ENCODE data around the gene PKD2L2.
"Not testable (repeated sequence)": the region's sequence is repeated elsewhere in the genome, so short reads cannot be mapped to it uniquely, and the experiment has no call there.

Gene PKD2L2

DNA sequence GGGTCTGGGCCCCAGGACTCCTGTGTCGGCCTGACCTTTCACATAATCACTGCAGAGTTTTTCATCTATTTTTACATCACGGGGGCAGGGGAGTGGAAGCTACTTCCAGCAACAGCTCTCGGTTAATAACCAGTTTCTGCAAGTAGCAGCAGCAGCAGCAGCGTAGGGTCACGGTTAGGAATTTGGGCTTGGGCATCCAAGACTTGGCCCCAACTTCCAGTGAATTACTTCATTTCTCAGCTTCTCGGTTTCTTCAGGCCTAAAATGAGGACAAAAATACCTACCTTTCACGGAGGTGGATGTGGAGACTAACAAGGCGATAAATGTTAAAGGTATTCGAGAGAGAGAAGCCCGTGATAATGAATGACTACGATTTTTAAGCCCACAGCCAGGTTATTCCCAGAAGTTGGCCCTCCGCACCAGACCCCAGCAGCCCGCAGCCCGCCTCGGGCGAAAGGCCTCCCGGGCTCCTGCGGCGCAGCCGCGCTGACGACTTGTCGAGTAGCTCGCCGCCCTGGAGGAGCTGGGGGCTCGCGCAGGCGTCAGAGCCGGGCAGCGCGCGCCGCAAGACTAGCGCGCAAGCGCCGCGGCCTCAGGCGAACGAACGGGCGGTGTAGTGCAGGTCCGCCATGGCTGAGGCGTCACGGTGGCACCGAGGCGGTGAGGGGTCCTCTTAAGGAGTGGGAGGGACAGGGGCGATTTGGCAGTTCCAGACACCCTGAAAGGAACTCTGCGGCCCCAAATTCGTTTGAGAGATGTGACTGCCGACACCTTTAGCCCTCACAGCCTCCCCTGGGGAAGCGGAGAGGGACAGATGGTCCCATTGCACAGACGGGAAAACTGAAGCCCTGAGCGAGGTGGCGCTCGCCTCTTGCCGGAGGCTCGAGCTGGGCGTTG lies at the start of gene PKD2L2:
TSS of gene PKD2L2 (plus strand) at position 595 of the 897 bp plus-strand sequence. CDS start at position 630, 35 bp downstream.
- peak; percentile 61 to 75 for DNase-seq (ENCODE audit: low read depth in 1 of 2, low spot score in 1 of 2)

GRCh38 chr5:137842296-137842695 lies 47.0 kb upstream of the PKD2L2 start:
- DNase-seq (ENCODE audit: low read depth in 1 of 2, low spot score in 1 of 2), result no peak

- no peak for DNase-seq (ENCODE audit: low read depth in 1 of 2, low spot score in 1 of 2)
Measured at GRCh38 chr5:137843676-137844299, 45.5 kb upstream of the PKD2L2 start.

DNA sequence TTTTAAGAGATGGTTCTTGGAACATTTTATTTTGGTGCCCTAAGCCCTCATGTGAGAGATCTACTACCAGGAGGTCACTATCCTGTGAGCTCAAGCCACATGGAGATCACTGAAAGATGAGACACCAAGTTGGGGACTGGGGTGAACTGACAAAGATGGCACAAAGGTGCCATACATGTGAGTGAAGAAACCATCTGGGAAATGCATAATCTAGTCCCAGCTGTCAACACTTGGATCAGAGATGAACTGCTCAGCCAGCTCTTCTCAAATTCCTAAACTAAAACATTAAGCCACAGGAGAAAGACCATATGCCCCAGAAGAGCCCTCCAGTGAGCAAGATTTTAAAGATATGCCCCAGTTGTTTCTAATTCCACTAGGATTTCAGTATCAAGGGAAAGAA lies 43.8 kb upstream of the PKD2L2 start:
- no peak for DNase-seq (ENCODE audit: low read depth in 1 of 2, low spot score in 1 of 2)

DNA sequence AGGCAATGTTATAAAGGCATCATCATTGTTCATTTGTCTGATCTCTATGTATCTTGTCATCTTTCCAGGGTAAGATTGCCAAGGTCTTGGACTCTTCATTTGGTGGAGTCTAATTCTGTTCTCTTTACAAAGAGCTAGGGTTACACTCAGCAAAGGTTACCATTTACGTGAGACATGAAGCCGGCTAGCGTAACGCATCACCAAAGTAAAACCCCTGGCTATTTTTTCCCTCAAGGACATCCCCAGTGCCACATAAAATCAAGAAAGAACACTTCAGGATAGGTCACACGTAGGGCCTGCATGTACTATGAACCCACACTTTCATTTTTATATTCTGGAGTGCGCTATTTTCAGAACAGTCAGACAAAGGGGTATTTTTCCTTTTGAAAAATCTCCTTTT lies 41.6 kb upstream of the PKD2L2 start:
- DNase-seq (ENCODE audit: low read depth in 1 of 2, low spot score in 1 of 2), result no peak

DNA sequence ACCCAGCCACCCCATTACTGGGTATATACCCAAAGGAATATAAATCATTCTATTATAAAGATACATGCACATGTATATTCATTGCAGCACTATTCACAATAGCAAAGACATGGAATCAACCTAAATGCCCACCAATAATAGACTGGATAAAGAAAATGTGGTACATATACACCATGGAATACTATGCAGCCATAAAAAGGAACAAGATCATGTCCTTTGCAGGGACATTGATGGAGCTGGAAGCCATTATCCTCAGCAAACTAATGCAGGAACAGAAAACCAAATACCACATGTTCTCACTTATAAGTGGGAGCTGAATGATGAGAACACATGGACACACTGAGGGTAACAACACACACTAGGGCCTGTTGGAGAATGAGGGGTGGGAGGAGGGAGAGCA lies 36.1 kb upstream of the PKD2L2 start:
- not testable (repeated sequence) for DNase-seq (ENCODE audit: low read depth in 1 of 2, low spot score in 1 of 2)

DNA sequence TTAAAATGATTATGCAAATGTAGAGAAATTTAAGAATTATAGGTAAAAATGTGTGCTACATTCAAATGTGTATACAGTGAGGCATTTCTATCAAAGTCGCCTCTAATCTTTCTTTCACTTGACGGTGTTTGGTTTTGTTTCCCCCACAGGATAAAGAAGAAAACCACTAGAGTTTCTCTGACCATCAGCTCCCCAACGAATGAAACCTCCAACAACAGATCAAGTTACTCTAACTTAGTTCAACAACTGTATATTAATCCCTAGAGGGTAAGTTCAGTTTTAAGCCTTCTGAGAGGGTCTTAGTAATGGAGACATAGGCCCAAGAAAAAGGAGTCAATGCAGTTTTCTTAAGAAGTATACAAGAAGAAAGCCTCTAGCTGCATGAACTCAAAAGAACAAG lies 33.1 kb upstream of the PKD2L2 start:
- DNase-seq (ENCODE audit: low read depth in 1 of 2, low spot score in 1 of 2), result no peak

GRCh38 chr5:137856916-137857862 lies 32.1 kb upstream of the PKD2L2 start:
- no peak for DNase-seq (ENCODE audit: low read depth in 1 of 2, low spot score in 1 of 2)

GRCh38 chr5:137858223-137858916 lies 30.9 kb upstream of the PKD2L2 start:
- no peak for DNase-seq (ENCODE audit: low read depth in 1 of 2, low spot score in 1 of 2)

GRCh38 chr5:137858954-137859353 lies 30.3 kb upstream of the PKD2L2 start:
- DNase-seq (ENCODE audit: low read depth in 1 of 2, low spot score in 1 of 2), result no peak

DNA sequence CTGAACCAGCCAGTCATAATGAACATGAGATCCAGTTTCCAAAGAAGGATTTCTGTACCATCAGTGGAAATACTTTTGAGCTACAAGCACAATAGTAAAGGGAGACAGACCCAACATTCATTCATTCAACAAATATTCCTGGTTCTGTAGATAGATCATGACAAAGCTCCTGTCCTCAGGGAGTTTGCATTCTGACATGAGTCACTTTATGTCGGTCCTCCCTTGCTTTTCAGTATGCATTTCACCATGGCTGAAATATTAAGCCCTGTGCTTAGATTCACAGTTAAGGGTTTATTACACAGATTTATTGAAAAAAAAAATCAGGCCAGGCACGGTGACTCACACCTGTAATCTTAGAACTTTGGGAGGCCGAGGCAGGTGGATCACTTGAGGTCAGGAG lies 27.0 kb upstream of the PKD2L2 start:
- no peak for DNase-seq (ENCODE audit: low read depth in 1 of 2, low spot score in 1 of 2)

DNA sequence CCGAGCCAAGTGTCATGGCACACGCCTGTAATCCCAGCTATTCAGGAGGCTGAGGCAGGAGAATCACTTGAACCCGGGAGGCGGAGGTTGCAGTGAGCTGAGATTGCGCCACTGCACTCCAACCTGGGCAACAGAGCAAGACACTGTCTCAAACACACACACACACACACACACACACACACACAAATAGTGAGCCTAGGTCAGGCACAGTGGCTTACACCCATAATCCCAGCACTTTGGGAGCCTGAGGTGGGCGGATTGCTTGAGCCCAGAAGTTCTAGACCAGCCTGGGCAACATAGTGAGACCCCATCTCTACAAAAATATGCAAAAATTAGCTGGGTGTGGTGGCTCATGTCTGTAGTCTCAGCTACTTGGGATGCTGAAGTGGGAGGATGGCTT lies 25.6 kb upstream of the PKD2L2 start:
- DNase-seq (ENCODE audit: low read depth in 1 of 2, low spot score in 1 of 2), result not testable (repeated sequence)

DNA sequence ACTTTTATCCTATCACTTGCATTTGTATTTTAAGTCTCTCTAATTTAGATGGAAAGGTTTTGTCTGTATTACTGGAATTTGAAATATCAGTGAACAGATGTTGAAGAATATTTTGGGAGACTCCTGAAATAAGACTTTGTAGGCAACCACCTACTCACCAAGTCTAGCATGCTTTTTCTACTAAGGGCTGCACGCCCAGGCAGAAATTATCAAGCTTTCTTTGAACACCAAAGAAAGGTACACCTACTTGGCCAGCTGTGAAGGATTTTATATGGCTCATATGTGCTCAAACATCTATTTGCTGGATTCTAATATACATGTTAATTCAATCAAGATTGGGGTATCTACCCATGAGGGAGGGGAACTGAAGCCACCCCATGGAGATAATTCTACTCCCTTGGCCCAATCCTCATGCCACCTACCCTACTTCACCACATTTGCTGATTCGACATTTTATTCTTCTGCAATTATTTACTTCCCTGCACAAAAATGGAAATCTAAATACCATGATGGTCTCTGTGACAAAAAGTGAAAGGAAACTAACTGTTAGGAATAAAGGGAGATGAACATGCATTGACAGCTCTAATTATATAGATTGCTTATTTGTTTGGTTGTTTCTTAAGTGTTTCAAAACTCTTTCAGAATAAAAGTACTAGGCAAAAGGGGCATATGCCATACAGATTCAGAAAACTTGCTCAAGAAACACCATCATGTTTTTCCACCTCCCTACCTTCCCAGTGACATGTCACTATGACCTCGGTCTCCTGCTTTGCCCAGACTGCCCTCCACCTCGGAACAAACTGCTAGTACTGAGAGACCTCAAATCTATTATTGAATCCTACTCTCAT lies 22.5 kb upstream of the PKD2L2 start:
- no peak for DNase-seq (ENCODE audit: low read depth in 1 of 2, low spot score in 1 of 2)

DNA sequence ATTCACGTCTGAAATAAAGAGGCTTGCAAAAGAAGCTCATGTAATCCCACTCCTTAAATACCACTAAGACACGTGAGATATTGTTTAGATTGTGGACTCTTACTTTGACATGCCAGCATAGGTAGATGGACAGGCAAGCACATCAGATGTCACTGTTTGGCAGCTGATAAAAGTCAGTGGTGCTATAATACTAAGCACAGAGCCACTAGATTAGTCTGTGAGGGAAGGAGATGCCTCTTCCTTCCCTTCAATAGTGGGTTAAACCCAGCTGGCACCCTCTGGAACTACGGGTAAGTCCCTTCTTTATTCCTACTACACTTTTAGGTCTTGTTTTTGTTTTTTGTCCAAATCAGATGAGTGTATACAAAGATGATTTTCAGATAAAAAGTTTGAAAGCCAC lies 21.6 kb upstream of the PKD2L2 start, which contains the start of gene MYOT:
TSS of gene MYOT (plus strand) at position 197 of the 400 bp plus-strand sequence. CDS start 2,792 bp downstream, outside the sequence.
- no peak for DNase-seq (ENCODE audit: low read depth in 1 of 2, low spot score in 1 of 2)

GRCh38 chr5:137870647-137871339 lies 18.5 kb upstream of the PKD2L2 start:
- no peak for DNase-seq (ENCODE audit: low read depth in 1 of 2, low spot score in 1 of 2)

DNA sequence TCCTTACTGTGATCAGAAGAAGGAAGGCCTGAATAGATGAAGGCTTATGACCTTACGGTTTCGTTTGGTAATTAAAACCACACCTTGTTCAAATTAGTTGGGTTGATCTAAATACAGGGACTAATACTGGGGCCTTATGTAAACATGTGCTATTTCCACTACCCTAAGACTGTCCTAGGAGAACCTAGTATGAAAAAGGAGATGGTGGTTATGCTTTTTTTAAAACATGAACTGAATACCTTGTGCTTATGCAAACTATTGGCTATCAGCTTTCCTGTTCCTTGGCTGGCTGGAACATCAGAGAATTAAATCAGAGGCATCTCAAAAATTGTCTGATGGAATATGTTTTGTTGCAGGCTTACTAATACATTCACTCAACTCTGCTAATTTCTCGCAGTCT lies 17.7 kb upstream of the PKD2L2 start:
- DNase-seq (ENCODE audit: low read depth in 1 of 2, low spot score in 1 of 2), result no peak

GRCh38 chr5:137872466-137872865 lies 16.8 kb upstream of the PKD2L2 start:
- no peak for DNase-seq (ENCODE audit: low read depth in 1 of 2, low spot score in 1 of 2)

DNA sequence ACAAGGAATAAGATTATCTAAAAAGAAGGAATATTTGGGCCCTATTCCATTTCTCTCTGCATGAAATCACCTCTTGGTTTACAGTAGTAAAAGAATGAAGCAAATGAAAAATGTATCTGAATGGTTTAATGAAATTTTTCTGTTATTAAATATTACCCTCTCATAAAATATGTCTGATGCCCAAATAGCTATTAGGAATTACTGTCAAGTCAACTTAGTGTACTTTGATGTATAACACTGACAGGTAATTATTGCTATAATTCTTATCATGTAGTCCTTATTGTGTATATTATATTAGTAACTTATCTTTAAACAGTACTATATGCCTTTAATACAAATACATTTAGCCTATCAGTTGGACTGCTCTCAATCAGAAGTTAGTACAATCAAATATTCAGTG lies 13.2 kb upstream of the PKD2L2 start:
- no peak for DNase-seq (ENCODE audit: low read depth in 1 of 2, low spot score in 1 of 2)

DNA sequence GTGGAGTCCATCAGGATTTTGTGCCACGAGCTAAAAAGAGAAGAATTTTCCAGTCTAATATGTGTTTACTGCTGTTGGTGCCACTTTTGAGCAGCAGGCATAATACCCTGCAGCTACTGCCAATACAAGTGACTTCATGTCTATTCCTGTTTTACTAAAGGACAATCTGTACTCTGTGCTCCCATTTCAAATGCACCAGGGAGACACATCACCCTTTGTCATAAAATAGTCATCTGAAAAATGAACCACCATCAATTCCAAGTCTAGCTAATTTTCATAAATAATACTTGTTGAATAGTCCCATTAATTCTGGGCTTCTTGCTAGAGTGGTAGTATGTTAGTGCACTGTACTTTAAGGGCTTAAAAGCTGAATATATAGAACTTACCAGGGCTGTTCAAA lies 8.9 kb upstream of the PKD2L2 start:
- no peak for DNase-seq (ENCODE audit: low read depth in 1 of 2, low spot score in 1 of 2)
